HCT116 (cell line): Measurements from ENCODE around the gene AKAP13. TPM values are rescaled to one million over a fixed set of nuclear protein-coding genes. Genes with fewer than 3 reads are reported as not detected.

Experiments used
- ATAC-seq: fragments of 200-7000 bp; cut with Tn5 transposase; 2 replicates; pipeline ENCODE4 v1.9.1; 2020; ENCODE audit warnings: mild to moderate bottlenecking, moderate library complexity
- BruUV-seq: library from RNA; stranded (reverse); fragments of 400-500 nt; replicated peaks from 2 replicates; lab custom pipeline; 2021; lab: Mats Ljungman, UMichigan
- CTCF ChIA-PET: fragments of 300-600 bp; sonication (Branson Sonifier 250); formaldehyde crosslinking; loops from one replicate; lab custom pipeline; 2021; ENCODE audit warnings: antibody characterized with exemption; lab: Charles Lee
- POLR2A ChIA-PET: fragments of 300-600, 350-600 bp; sonication (Branson Sonifier 250); formaldehyde crosslinking; loops from one replicate; lab custom pipeline; 2021; ENCODE audit warnings: antibody characterized with exemption; lab: Charles Lee
- RAD21 ChIA-PET, 2 experiments: fragments of 300-600 bp; sonication (Branson Sonifier 250); formaldehyde crosslinking; loops; one replicate each; lab custom pipeline; 2023; ENCODE audit warnings: low total read pairs in 2 of 2; ENCODE audit not compliant: uncharacterized antibody in 2 of 2, unreplicated experiment in 2 of 2, low non-redundant PET in 1 of 2; lab: Charles Lee
- DNase-seq: peaks from one replicate; pipeline ENCODE4 v3.0.0-alpha.2; 2010; ENCODE audit warnings: low read depth, low spot score
- H2AFZ ChIP-seq: fragments of 200-600 bp; shearing (Covaris generic), sonication (generic); 2 replicates; pipeline ENCODE4 v1.6.1; 2017; ENCODE audit warnings: low read depth, mixed run types, mixed read lengths, antibody characterized with exemption, low read length; ENCODE audit not compliant: poor library complexity, severe bottlenecking
- H3K27ac ChIP-seq: 2 replicates; pipeline ENCODE4 v1.5.1; 2012; ENCODE audit warnings: low read depth, low read length
- H3K27me3 ChIP-seq: fragments of 200-600 bp; sonication (generic); 2 replicates; pipeline ENCODE4 v1.6.1; 2016; ENCODE audit warnings: mixed run types, low read length, mixed read lengths; ENCODE audit not compliant: insufficient read depth
- H3K36me3 ChIP-seq, 2 experiments: fragments of 200-500 bp in 1 of 2; fragments of 200-600 bp in 1 of 2; sonication (Bioruptor generic) in 1 of 2; sonication (generic) in 1 of 2; 2 replicates each; pipeline versions ENCODE4 v1.5.1 to v1.6.1; 2014 to 2016; ENCODE audit warnings: low read length in 2 of 2, inconsistent platforms in 1 of 2, mixed read lengths in 1 of 2, mixed run types in 1 of 2; ENCODE audit not compliant: insufficient read depth in 2 of 2, control insufficient read depth in 1 of 2
- H3K4me1 ChIP-seq, 2 experiments: fragments of 200-600 bp in 1 of 2; sonication (generic) in 1 of 2; 2 replicates each; pipeline versions ENCODE4 v1.5.1 to v1.6.1; 2012 to 2017; ENCODE audit warnings: low read length in 2 of 2, inconsistent platforms in 1 of 2, mild to moderate bottlenecking in 1 of 2, mixed read lengths in 1 of 2, mixed run types in 1 of 2, moderate library complexity in 1 of 2; ENCODE audit not compliant: insufficient read depth in 2 of 2, control insufficient read depth in 1 of 2
- H3K4me2 ChIP-seq: fragments of 200-600 bp; sonication (generic); 2 replicates; pipeline ENCODE4 v1.6.1; 2017; ENCODE audit warnings: mixed run types, low read length, mixed read lengths
- H3K4me3 ChIP-seq, 2 experiments: fragments of 200-600 bp in 1 of 2; sonication (generic) in 1 of 2; replicated peaks in 1 of 2; 2 replicates each; pipeline ENCODE4 v1.5.1; 2011 to 2016; ENCODE audit warnings: low read length in 2 of 2, control low read depth in 1 of 2, low read depth in 1 of 2, mild to moderate bottlenecking in 1 of 2, mixed read lengths in 1 of 2, mixed run types in 1 of 2
- H3K79me2 ChIP-seq: fragments of 200-600 bp; sonication (generic); 2 replicates; pipeline ENCODE4 v1.6.1; 2017; ENCODE audit warnings: mild to moderate bottlenecking, mixed run types, low read length, moderate library complexity, mixed read lengths; ENCODE audit not compliant: insufficient read depth
- H3K9ac ChIP-seq: fragments of 200-600 bp; sonication (generic); 2 replicates; pipeline ENCODE4 v1.6.1; 2016; ENCODE audit warnings: low read length, mixed read lengths
- H3K9me2 ChIP-seq: fragments of 200-600 bp; sonication (generic), shearing (Covaris generic); 2 replicates; pipeline ENCODE4 v1.6.1; 2017; ENCODE audit warnings: mixed run types, mild to moderate bottlenecking, moderate library complexity; ENCODE audit not compliant: insufficient read depth
- H3K9me3 ChIP-seq, 2 experiments: fragments of 200-500 bp in 1 of 2; fragments of 200-600 bp in 1 of 2; sonication (Bioruptor generic) in 1 of 2; sonication (generic) in 1 of 2; 2 replicates each; pipeline ENCODE4 v1.6.1; 2014 to 2017; ENCODE audit warnings: low read length in 2 of 2, mixed read lengths in 2 of 2, inconsistent platforms in 1 of 2, low read depth in 1 of 2, mild to moderate bottlenecking in 1 of 2, mixed run types in 1 of 2, moderate library complexity in 1 of 2; ENCODE audit not compliant: control insufficient read depth in 1 of 2, insufficient read depth in 1 of 2
- H4K20me1 ChIP-seq: fragments of 200-600 bp; sonication (generic), shearing (Covaris generic); 2 replicates; pipeline ENCODE4 v1.6.1; 2017; ENCODE audit warnings: mixed run types, mild to moderate bottlenecking, moderate library complexity; ENCODE audit not compliant: insufficient read depth
- ELF1 ChIP-seq: IDR thresholded peaks from 2 replicates; pipeline ENCODE4 v1.6.1; 2012; ENCODE audit warnings: low read depth, borderline replicate concordance
- FOSL1 ChIP-seq: IDR thresholded peaks from 2 replicates; pipeline ENCODE4 v1.6.1; 2012; ENCODE audit warnings: low read depth
- JUND ChIP-seq: IDR thresholded peaks from 2 replicates; pipeline ENCODE4 v1.6.1; 2012
- MAX ChIP-seq: IDR thresholded peaks from 2 replicates; pipeline ENCODE4 v1.6.1; 2012
- SP1 ChIP-seq: IDR thresholded peaks from 2 replicates; pipeline ENCODE4 v1.6.1; 2012; ENCODE audit warnings: low read depth
- SRF ChIP-seq: IDR thresholded peaks from 2 replicates; pipeline ENCODE4 v1.6.1; 2012; ENCODE audit warnings: low read depth
- TCF7L2 ChIP-seq: IDR thresholded peaks from 2 replicates; pipeline ENCODE4 v1.7.0; 2011; ENCODE audit warnings: borderline replicate concordance, inconsistent platforms; ENCODE audit not compliant: insufficient read depth, insufficient read length; ENCODE audit errors: extremely low read depth
- intact Hi-C: fragments of 100-400 bp; cut with micrococcal nuclease; formaldehyde crosslinking; loops from 2 replicates; pipeline ENCODE4 v1.10.0; 2022
- total RNA-seq: library from RNA; stranded (reverse); gene quantifications from one replicate; pipeline ENCODE4 v1.2.1, GENCODE V29; 2021; ENCODE audit not compliant: unreplicated experiment
- TF ChIP-seq, protein P1 (sequence below): IDR thresholded peaks from 2 replicates; pipeline ENCODE4 v1.6.1; 2012; ENCODE audit warnings: low read depth

Gene AKAP13
- total RNA-seq, 1 experiment from 2014 or later: 43.1 TPM

DNA sequence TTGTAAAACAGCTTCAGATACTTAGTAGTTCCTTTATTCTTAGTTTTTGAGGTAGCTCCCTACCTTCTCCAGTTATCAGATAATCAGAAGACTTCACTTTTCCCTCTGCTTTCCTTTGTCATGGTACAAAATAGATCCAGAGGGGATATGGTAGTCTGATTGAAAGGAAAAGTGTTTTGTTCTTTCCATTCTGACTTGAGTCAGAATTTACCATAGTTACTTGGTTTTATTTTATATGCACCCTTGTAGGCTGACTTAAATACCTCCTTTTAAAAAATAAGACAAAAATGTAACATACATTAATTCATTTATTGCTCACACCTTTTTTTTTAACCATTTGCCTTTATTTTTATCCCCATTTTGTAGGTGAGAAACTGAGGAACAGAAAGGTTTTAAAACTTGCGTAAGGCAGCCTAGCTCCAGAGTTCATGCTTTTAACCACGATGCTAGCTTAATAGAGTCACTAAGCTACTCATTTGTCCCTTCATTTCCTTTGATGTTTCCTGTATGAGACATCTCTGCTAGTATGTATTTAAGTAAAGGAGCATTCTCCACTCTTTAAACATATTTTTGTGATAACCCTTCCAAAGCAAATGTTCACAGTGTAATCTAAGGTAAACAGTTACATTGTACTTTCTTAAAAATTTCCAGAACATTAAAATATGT is 226.9 kb downstream of the AKAP13 start (continued):
- TF ChIP-seq, protein P1, sequence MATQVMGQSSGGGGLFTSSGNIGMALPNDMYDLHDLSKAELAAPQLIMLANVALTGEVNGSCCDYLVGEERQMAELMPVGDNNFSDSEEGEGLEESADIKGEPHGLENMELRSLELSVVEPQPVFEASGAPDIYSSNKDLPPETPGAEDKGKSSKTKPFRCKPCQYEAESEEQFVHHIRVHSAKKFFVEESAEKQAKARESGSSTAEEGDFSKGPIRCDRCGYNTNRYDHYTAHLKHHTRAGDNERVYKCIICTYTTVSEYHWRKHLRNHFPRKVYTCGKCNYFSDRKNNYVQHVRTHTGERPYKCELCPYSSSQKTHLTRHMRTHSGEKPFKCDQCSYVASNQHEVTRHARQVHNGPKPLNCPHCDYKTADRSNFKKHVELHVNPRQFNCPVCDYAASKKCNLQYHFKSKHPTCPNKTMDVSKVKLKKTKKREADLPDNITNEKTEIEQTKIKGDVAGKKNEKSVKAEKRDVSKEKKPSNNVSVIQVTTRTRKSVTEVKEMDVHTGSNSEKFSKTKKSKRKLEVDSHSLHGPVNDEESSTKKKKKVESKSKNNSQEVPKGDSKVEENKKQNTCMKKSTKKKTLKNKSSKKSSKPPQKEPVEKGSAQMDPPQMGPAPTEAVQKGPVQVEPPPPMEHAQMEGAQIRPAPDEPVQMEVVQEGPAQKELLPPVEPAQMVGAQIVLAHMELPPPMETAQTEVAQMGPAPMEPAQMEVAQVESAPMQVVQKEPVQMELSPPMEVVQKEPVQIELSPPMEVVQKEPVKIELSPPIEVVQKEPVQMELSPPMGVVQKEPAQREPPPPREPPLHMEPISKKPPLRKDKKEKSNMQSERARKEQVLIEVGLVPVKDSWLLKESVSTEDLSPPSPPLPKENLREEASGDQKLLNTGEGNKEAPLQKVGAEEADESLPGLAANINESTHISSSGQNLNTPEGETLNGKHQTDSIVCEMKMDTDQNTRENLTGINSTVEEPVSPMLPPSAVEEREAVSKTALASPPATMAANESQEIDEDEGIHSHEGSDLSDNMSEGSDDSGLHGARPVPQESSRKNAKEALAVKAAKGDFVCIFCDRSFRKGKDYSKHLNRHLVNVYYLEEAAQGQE: no peak
- no peak for TF ChIP-seq FOSL1
- TF ChIP-seq, all 23 proteins: peak for 0

GRCh38 chr15:85607842-85608241 is 227.4 kb downstream of the AKAP13 start:
- Histone ChIP-seq H3K36me3 (no peaks in the 10 kb centered on the region), H3K4me1 (peaks cover 0 to 20% of the 10 kb centered on the region in 2 experiments; a peak in 1 of 4 replicates), H3K9me2 (no peaks in the 10 kb centered on the region), H3K79me2 (no peaks in the 10 kb centered on the region), H3K9me3 (no peaks in the 10 kb centered on the region), H3K9ac (no peak overlapping the region), H2AFZ (no peak overlapping the region), H3K4me2 (peak overlapping the region; percentile 29; the same call in 1 of the 2 replicates), H3K27ac (no peak overlapping the region), H3K4me3 (no peak overlapping the region), H4K20me1 (no peaks in the 10 kb centered on the region), H3K27me3 (no peaks in the 10 kb centered on the region)
- no TSS peak for BruUV-seq
- peak; percentile 53; the same call in 1 of the 2 replicates for ATAC-seq
- DNase-seq: peak; percentile 24
- intact Hi-C loops: no loop called here
- CTCF ChIA-PET: no interaction called here
- POLR2A ChIA-PET: no interaction called here
- RAD21 ChIA-PET: interaction anchor here in 1 of 2 experiments (0.6 kb wide), 1 partner anchor 246 kb away, joined by 5 read pairs; no protein-coding TSS in a partner anchor
- TF ChIP-seq SP1: peak; percentile 14; the same call in 1 of the 2 replicates
- TF ChIP-seq FOSL1: peak; percentile 42; the same call in 1 of the 2 replicates
- TF ChIP-seq SRF: no peak
- no peak for TF ChIP-seq TCF7L2
- TF ChIP-seq MAX: no peak
- peak; percentile 40 for TF ChIP-seq JUND
- no peak for TF ChIP-seq ELF1
- TF ChIP-seq, protein P1: no peak
